ENCODE data around the gene SLPI. TPM values are rescaled to one million over a fixed set of nuclear protein-coding genes. Genes with fewer than 3 reads are reported as not detected.

The SLPI gene
- not detected in 2 replicates for total RNA-seq (2016; rRNA removed; fragmentation: Illumina TruSeq; extraction: Trizol)
- not detected in 2 replicates for total RNA-seq (2016; cell fraction: cytosol; rRNA removed; fragmentation: Illumina TruSeq; extraction: Trizol; ENCODE audit: low read depth)
- total RNA-seq (2016; cell fraction: insoluble cytoplasmic fraction; rRNA removed; fragmentation: Illumina TruSeq; extraction: Trizol), result not detected in 2 replicates
- total RNA-seq (2016; cell fraction: membrane; rRNA removed; fragmentation: Illumina TruSeq; extraction: Trizol), result not detected in 2 replicates
- total RNA-seq (2016; cell fraction: nucleus; rRNA removed; fragmentation: Illumina TruSeq; extraction: Trizol), result not detected in 2 replicates
- polyA plus RNA-seq (2011; rRNA removed), result 0.13 TPM in 1 of 2 replicates, not detected in the other
- polyA plus RNA-seq (2011; cell fraction: cytosol; rRNA removed), result 0.28 TPM in 1 of 2 replicates, not detected in the other
- polyA plus RNA-seq (2011; cell fraction: nucleus; rRNA removed), result not detected in 2 replicates
- polyA plus RNA-seq (2012), result not detected in 2 replicates
- polyA plus RNA-seq (2016; cell fraction: cytosol; fragmentation: Illumina TruSeq; extraction: Trizol; ENCODE audit: low read depth), result not detected in 2 replicates
- not detected in 2 replicates for polyA plus RNA-seq (2016; cell fraction: insoluble cytoplasmic fraction; fragmentation: Illumina TruSeq; extraction: Trizol; ENCODE audit: low read depth)
- not detected in 2 replicates for polyA plus RNA-seq (2016; cell fraction: membrane; fragmentation: Illumina TruSeq; extraction: Trizol; ENCODE audit: low read depth)
- polyA plus RNA-seq (2016; cell fraction: nucleus; fragmentation: Illumina TruSeq; extraction: Trizol; ENCODE audit: insufficient read depth, low read depth), result not detected in 2 replicates
- polyA minus RNA-seq (2011; rRNA and poly(A)+ RNA removed; ENCODE audit: low replicate concordance), result 116 TPM in 1 of 2 replicates, not detected in the other
- polyA minus RNA-seq (2011; cell fraction: cytosol; rRNA and poly(A)+ RNA removed), result 10.7 and 13.4 TPM in 2 replicates
- 2.5 and 8.4 TPM in 2 replicates for polyA minus RNA-seq (2011; cell fraction: nucleus; rRNA and poly(A)+ RNA removed)
- Bru-seq, nascent RNA, result not detected
- not detected for BruChase-seq, experiment 1, labeled RNA remaining after a 6-hour chase
- BruChase-seq, experiment 2, labeled RNA remaining after a 2-hour chase, result not detected
- long read RNA-seq, experiment 1, result 0 reads
- long read RNA-seq, experiment 2, result 0 reads

DNA sequence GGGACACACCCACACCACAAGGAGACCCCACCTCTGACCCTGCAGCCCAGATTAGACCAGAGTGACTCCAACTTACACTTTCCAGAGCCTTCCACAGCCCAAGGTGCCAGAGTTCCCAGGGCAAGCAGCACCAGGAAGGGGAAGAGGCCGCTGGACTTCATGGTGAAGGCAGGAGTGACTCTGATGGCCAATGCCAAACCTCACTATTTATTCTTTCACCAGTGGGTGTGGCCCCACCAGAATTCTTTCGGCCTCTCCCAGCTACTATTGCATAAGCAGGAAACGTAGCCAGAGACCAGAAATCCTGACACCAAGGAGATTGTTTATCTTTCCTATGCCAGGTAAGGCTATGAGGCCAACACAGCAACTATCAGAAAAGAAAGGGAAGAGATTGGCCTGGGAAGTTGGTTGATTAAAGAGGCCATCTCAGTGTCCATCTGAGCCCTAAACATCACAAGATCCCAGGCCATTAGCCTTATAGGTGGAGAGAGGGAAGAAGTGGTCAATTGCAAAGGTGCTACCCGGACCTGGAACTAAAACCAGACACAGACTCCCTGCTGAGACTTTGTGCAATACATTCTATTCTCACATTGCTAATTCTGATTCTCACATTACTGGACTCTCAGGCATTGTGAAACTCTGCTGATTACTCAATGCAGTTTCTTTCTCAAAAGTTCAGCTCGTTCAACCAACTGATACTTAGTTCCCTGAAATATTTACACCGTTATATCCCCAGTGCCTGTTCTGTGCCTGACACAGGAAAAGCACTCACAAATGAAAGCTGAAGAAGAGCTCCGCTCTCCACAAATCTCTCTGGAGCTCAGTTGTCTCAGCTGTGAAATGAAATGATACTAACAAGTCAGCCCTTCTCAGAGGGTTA is at the start of gene SLPI:
TSS of gene SLPI (minus strand) at position 182 of the 880 bp plus-strand sequence. CDS start at position 161, 21 bp downstream.
- peak; percentile 41 for DNase-seq (ENCODE audit: low spot score)
- Histone ChIP-seq H4K20me1 (ENCODE audit: insufficient read depth, low read length) (no peaks in the 10 kb centered on the region), H3K4me3 (replicated peaks in 1 of 3; ENCODE audit: insufficient read depth in 1 of 3, low read depth in 2 of 3, low read length in 3 of 3) (no peak within 1 kb of the TSS), H3K79me2 (ENCODE audit: insufficient read depth, low read length) (no peaks in the 10 kb centered on the region), H3K9me3 (ENCODE audit: low read length) (no peaks in the 10 kb centered on the region), H3K36me3 (replicated peaks in 1 of 2; ENCODE audit: control insufficient read depth in 1 of 2, insufficient read depth in 2 of 2, low read length in 2 of 2) (no peaks in the 10 kb centered on the region), H3K27ac (ENCODE audit: extremely low read length, insufficient read depth, low read length) (no peak within 1 kb of the TSS), H3K4me2 (ENCODE audit: low read depth, low read length) (no peak within 1 kb of the TSS), H3K27me3 (ENCODE audit: control insufficient read depth in 1 of 2, insufficient read depth in 2 of 2, low read length in 2 of 2) (peaks cover 0 to 21% of the 10 kb centered on the region in 2 experiments; a peak in 1 of 5 replicates), H3K9ac (ENCODE audit: insufficient read depth, low read depth, low read length) (no peak within 1 kb of the TSS), H2AFZ (ENCODE audit: low read length) (no peak within 1 kb of the TSS), H3K4me1 (ENCODE audit: insufficient read depth, low read length) (peaks cover 13% of the 10 kb centered on the region)
- peak; percentile 12 for FAIRE-seq
- ChIA-PET CTCF (ENCODE audit: low intra/inter-chr PET ratio, low total read pairs) (no interaction called here), POLR2A (no interaction called here)
- peak; percentile 56 for ATAC-seq
- BruUV-seq (replicated peaks), result no TSS peak
- intact Hi-C loops (cut with micrococcal nuclease; ENCODE audit: unreplicated experiment), result no loop called here
- in situ Hi-C loops (cut with HindIII; ENCODE audit: extremely low pct_ligation_motif_present, low pct_unique_long_range_greater_than_20kb), result no loop called here
- WGBS (ENCODE audit: low lambda C conversion rate), result 8% methylated on average over 7 of the region's 7 CpGs
- TF ChIP-seq NFE2L2 (IDR thresholded peaks at IDR 0.05; ENCODE audit: low read length), result no peak
- no peak for TF ChIP-seq RXRB (CRISPR knock-in tag; IDR thresholded peaks at IDR 0.05; ENCODE audit: borderline replicate concordance)
- TF ChIP-seq NFIC (IDR thresholded peaks at IDR 0.05; ENCODE audit: low read length), result no peak
- TF ChIP-seq RFXAP (CRISPR knock-in tag; IDR thresholded peaks at IDR 0.05; ENCODE audit: borderline replicate concordance), result no peak
- no peak for TF ChIP-seq ZNF318 (CRISPR knock-in tag; IDR thresholded peaks at IDR 0.05)
- no peak for TF ChIP-seq ZGPAT (CRISPR knock-in tag; IDR thresholded peaks at IDR 0.05)
